ENCODE measurements around the gene ZSCAN5B.

GRCh38 chr19:56176881-56177280 lies 20.7 kb downstream of the ZSCAN5B start:
- no peak for TF ChIP-seq CTCF (IDR thresholded peaks at IDR 0.05)
- no peak for TF ChIP-seq POLR2A (IDR thresholded peaks at IDR 0.05)
